DMS53 treated with DMSO at 0.1 percent for 48 hours (cell line): Measurements from ENCODE around the gene CDK5R1.
A peak's percentile ranks its signal among the peaks of the same experiment; 100 is the strongest.

Experiments
- DNase-seq: peaks from one replicate; lab custom pipeline; 2025; ENCODE audit not compliant: unreplicated experiment; lab: John Stamatoyannopoulos, UW

The CDK5R1 gene

DNA sequence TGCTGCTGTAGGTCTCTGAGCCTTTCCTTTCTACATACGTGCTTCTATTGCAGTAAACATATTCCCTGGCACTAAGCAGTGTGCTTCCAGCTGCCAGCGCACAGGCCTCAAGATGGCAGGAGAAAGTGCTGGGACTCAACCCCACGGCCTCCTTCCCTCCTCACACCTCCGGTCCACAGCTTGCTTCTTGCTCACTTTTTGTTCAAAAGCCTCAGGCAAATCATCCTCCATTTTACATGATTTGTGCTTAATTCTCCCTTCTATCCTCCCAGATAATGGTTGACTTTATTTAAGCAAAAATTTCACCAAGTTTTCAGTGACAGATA, 5.4 kb downstream of the CDK5R1 start:
- DNase-seq = no peak

DNA sequence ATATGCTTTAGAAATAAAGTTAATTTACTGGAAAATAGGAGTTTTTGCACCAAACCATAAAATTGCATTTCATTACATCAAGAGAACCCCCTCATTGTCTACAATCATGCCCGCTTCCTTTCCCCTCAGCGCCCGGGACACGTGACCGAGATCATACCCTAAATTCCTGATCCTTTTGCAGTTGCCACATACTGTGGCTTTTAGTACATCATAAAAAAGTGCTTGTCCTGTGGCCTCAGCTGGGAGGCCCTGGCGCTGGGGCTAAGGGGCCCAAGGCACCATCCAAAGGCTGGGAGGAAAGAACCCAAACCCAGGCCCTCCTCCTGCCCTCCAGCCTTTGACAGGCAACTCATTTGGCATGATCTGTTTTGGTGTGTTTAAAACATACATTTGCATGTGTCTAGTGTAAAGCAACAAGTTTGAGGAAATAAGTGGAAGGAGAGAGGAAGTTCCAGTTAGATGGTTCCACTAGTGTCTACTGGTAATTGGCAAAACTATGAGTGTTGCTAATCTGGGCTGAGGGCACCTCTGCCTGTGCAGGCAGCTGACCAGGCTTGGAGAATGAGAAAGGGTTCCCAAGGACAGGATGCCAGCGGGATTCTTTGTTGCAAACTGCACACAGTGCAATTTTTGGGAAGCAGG, 6.0 kb downstream of the CDK5R1 start:
- DNase-seq = no peak

DNA sequence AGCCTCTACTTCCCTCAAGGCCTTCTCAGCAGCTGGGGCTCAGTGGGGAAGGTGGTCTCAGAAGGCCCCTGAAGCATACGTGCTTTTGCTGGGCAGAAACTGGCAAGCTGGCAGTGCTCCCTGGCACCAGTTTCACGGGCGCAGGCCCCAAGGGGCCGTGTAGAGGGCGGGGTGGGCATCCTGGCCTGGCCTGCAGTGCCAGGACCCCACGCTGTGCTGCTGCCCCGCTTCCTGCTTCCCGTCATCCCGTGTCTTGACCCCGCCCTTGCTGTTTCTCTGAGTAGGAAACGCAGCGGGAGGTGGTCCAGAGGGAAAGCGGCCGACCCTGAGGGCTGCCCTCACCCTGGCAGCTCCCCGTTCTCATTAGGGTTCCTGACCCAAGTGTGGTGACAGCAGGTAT, 6.8 kb downstream of the CDK5R1 start:
- DNase-seq = no peak

DNA sequence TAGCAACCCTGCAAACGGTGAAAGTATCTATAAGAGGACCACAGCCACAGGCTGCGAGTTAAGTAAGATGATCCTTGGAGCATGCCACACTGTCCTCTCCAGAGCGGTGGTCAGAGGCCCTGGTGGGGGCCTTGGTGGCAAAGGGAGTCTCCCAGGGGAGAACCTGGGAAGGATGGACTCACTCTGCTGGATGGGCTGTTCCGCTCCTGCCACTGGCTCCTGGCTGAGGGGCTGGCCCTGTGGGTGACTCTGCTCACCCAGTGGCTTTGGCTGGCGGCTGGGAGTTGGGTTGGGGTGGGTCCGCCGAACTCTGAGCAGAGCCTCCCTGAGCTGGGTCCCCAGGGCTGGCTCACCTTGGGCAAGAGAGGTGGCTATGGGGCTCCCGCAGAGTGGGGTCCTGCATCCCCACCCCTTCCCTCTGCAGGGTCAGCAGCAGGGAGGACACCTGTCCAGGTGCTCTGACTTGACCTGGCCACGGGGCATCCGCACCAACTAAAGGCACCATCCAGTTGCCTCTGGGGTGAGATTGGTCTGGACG, 7.3 kb downstream of the CDK5R1 start:
- no peak for DNase-seq

DNA sequence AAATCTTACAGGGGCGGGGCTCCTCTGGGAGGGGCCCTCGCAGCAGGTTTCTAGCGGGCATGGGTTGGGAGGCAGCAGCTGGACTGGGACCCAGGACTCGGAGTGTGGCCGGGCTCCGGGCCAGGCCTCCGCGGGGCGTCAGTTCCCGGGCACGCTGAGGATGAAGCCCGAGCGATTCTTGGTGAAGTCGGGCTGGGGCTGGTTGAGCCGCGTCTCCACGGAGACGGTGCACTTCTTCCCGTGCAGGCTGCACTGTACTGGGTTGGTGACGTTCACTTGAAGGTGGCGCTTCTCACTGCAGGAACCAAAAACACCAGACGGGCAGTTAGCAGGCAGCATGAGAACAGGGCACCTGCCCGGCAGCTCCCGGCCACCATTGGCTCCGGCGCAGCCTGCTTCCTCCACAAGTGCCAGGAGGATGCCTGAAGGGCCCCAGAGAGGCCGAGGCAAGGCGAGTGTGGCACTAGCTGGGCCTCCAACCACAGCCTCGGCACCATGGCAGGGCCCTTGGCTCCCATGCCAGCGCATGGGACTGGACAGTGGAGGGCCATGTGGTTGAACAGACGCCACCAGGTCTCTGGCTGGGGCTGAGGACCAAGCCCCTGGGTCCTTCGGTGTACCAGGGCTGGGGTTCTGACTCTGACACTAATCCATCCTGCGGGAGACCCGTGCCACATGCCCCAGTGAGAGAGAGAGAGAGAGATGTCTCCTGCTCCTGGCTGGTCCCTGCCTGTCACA, 8.0 kb downstream of the CDK5R1 start:
- DNase-seq = peak; percentile 18

DNA sequence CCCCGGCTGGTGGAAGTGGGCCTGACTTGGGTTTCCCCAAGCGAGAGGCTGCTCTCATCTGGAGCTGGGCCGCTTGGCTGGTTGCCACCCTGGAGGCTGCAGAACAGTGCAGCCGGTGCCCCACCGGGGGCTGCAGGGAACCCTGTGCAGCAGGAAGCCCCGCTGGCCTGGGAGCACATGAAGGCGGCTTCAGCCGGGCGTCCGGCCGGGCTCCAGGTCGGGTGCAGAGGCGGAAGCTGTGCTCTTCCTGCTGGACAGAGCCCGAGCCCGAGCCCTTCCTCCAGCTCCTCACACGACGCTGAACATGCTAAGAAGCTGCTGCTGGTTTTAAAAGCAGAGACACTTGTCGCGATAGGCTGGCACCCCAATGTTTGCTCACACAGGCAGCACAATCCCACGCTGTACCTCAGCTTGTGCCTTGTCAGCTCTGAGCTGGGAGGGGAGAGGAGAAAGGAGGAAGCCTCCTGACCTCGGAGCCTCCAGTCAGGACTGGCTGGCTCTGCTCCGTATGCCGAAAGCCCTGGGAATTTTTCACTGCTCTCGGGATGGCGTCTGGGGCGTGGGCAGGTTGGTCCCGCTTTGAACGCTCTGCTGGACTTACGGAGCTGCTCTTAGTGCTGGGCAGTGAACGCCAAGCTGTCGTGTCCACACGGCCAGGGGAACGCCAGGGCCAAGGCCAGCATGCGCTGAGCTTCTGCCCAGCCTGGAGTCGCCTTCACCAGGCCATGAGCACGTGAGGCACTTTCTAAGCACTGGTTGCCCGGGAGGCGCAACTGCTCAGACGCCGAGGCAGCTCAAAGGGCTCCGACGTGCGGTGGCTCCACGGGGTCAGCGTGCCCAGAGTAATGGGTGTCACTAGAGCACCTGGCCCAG, 8.8 kb downstream of the CDK5R1 start:
- no peak for DNase-seq

DNA sequence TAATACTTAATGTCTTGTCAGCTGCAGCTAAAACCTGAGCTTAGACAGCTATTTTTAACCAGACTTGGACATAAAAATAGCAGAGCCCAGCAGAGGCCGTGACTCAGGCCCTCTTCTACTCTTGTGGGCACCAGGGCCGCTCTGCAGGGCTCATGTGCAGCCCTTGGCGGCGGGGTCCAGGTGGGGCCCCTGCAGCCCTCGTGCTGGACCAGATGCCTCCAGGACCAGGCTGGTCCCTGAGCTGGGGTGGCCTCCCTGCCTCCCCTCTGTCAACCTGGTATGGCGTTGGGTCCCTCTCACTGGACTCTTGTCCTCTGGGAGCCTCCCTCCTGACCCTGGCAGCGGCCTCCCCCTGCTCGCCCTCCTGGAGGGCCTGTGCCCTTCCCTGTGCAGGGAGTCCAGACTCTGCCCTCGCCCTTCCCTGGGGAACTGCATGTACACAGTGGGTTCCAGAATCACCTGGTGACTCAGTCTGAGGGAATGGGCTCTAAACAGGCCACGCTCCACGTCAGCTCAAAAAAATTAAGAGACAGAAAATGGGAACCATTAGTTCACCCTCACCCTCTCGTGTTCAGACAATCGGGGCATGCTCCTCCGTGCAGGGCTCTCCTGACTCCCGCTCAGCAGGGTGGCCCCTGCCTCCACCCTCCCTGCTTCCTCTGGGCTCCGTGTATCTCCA, 9.7 kb downstream of the CDK5R1 start:
- DNase-seq = no peak

DNA sequence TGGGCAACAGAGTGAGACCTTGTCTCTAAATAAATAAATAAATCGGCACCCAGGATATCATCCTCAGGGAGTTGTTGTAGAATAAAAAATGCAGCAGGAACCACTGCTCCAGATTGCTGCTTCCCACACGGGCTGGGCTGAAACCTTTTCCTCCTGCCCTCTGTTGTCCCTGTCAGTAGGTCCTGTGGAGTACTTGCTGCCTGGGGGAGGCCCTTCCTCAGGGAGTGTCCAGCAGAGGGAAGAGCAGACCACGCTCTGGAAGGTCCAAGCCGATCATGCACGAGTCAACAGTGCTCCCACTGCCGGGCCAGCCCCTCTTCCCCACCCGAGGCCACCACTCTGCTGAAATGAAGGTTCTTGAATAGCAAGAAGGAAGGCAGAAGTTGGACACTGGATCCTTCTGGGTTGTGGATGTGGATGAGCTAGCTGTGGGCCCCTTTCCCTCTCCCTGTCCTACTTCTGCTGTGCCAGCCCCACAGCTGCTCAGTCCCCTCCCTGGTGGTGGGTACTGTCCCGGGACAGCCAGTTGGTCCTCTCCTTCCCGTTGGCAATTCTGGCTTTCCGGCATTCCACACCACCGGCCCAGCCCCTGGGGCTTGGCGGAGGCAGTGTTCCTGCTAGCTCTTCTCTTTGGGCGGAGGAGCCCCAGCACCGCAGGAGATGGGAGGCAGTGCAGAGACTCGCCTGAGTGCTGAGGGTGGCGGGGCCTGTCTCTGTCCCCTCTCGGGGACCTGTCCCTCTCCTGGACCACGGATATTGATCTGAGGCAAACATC, 10.8 kb downstream of the CDK5R1 start:
- DNase-seq = no peak

DNA sequence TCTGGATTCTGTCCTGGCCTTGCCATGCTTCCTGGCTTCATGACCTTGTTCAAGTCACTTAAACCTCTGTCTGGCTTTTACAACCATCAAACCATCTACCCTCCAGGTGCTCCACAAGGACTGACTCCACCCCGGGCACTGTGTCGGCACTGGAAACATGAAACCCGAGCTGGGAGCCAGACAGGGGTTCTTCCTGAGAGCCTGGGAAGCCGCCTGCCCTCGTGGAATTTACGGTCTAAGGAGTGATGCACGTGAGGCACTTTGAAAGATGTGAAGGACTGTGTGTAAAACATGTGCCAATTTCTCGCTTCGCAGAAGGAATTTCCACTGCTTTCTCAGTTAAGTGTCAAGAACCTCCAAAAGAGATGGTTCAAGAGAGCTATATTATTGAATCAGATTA, 11.6 kb downstream of the CDK5R1 start:
- no peak for DNase-seq

DNA sequence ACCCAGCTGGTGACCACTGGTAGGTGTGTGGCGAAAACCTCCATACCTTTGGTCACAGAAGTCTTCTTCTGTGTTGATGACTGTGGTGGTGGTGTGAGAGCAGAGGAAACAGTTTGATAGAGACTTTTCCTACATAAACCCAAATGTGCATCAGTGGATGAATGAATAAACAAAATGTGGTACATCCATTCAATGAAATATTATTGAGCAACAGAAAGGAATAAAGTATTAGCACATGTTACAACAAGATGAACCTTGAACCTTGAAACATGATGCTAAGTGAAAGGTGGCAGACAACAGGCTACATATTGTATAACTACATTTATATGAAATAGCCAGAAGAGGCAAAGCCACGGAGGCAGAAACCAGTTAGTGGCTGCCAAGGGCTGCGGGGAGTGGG, 15.2 kb downstream of the CDK5R1 start:
- DNase-seq = no peak

DNA sequence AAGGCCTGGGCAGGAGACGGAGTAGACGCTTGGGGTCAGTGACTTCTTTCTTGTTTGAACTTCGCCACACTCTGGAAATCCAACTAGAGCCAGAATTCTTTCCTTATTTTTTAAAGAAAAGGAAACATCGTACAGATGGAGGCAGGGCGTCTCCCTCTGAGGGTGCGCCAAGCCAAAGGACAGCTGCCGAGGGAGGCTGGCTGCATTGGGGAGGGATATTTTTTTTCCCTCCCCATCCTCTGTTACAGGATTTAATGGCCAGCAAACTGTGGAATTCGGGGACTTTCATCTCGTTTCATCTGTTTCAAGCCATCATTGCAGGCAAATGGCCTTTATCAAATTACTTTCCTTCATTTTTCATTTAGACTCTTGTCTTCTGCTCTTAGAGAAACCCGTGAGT, 15.9 kb downstream of the CDK5R1 start:
- no peak for DNase-seq

DNA sequence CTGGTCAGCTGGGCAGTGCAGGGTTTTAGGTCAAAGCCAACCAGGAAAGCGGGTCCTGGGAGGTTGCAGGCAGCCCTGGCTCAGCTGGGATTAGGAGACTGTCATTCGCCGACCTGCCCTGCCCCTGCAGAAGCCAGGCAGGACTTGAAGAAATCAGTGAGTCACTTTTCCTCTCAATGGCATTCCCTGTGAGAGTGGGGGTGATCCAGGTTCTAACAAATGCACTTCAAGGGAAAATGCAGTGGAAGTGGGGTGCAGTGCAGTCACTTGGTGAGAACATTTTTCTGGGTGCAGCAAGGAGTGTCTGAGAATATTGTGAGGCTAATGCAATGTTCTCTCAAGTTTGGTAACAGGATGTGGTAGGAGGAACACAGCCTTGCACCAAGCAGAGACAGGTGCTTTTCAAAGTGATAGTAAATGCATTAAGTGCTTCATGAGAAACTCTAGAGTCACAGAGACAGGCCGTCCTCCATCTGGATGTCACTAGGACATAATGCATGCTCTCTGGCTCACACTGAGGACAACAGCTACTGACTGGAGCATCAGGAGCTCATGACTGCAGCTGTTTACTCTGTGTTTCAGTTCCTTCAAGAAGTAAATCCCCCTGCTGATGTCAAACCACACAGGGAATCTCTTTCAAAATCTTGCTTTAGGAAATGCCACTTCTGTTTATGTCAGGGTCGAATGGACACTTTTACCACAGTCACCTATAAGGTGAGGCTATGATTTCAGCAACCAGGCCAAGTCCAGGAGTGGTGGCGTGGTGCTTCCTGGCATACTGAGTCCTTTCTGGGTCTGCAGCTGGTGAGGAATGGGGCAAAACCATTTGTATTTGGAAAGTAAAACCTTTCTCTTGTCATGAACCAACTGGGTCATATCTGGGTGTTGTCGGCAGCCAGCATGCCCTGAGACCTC, 16.7 kb downstream of the CDK5R1 start:
- no peak for DNase-seq

DNA sequence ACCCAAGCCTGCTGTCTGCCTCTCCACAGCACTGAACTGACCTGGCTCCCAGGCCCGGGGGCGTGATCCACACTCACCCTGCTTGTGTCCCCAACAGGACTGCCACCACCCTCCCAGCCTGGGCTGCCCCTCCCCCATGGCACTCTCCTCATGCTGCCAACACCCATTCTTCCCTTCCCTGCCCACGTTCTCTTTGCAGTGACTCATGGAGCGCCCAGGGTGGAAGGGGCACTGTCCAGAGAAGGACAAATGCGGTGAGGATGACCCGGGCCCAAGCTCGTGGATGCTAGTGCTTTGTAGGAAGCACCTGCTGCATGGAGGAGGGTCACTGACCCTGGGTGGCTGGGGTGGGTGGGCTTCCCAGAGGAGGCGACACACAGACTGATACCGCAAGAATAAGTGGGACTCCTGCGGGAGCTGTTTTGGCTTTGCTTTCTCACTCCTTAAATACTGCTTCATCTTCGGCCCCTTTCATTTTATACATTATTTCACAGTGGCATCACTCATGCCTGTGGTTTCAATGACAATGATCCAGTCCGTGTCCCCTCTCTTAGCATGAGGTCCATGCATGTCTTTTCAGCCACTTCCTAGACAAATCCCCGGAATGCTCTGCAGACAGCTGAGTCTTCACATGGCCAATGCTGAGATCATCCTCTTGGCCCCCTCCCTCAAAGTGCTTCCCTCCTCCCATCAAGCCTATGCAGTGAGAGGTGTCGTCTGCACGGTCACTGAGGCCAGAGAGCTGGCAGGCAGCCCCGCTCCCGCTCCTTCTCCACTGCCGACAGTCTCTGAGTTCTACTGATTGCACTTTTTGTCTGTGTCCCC, 17.6 kb downstream of the CDK5R1 start:
- DNase-seq = no peak

DNA sequence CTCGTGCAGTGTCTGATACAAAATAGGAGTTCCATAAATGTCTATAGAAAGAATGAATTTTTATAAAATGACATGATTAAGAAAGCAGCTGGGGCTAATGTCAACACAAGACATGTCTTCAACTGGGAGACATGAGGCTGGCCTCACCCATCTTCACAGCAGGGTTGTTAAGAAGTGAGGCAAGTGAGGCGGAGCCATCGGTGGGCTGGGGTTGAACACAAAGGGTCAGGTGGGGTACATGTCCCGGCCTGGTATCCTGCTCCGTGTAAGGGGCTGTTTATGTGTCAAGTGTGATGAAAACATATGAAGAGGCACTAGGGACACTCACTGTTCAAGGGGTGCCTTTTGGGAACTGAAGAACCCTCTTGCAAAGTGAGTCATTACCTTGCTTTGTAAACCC, 22.1 kb downstream of the CDK5R1 start:
- DNase-seq = no peak

DNA sequence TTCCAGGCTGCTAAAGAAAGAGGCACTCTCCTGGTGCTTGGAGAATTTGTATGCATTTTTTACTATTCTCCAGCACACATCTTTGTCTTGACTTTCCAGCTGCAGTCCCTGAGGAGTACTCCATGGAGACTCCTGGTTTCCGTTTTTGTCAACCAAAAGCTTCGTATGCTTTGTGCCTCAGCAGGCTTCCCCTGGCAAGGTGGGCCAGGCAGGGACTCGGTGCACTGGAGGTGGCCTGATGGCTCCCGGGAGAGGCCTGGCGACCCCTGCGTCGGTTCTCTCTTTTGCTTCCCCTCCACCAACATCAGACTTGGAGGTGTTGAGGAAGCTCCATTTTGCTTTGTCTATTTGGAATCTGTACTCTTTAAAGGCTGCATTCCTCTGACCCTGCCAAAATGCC, 23.7 kb downstream of the CDK5R1 start:
- DNase-seq = no peak

DNA sequence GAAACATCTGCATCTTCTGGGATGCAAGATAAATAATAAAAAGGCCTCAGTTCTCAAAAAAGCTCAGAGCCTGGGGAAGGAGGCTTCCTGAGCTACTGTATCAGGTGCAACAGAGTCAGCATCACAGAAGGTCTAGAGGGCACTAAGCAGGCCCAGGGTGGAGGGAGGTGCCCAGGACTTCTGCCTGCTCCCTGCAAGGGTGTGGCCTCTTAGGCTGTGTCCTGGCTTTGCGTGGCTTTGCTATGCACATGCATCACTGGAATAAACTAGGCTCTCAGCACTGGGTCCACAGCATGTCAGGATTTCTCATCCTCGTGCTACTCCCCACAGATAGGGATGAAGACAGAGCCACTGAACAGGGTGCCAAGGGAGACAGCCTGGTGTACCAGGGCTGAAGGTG, 25.5 kb downstream of the CDK5R1 start:
- DNase-seq = no peak

DNA sequence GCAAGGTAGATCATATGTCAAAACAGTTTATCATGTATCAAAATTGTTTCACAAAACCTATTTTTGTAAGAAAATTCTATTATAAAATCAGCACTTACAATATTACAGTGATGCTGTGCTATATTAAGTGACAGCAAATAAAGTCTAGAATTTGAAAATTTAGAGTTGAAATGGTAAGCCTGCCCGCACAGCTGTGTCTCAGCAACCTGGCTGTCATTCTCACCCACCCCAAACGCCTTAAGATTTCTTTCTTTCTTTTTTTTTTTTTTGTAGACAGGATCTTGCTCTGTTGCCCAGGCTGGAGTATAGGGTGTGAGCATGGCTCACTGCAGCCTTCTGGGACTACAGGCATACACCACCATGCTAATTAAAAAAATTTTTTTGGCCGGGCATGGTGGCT, 26.8 kb downstream of the CDK5R1 start:
- no peak for DNase-seq

DNA sequence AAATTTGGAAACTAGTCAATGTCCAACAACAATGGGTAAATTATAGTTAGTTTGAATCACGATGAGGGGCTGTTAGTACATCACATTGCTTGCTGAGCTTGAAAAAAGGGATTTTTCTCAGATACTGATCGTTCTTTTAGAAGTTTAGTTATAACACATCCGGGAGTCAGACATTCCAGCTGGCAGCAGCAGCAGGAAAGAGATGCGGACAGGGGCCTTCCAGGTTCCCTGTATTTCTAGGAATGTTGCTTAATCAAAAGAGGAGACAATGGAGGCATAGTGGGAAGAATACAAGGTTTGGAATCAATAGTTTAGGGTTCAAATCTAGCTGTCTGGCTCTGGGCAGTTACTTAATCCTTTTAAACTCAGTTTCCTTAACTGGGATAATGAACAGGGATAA, 27.8 kb downstream of the CDK5R1 start:
- DNase-seq = no peak
